ENCODE results near the gene LOXL3.

The LOXL3 gene, protein sequence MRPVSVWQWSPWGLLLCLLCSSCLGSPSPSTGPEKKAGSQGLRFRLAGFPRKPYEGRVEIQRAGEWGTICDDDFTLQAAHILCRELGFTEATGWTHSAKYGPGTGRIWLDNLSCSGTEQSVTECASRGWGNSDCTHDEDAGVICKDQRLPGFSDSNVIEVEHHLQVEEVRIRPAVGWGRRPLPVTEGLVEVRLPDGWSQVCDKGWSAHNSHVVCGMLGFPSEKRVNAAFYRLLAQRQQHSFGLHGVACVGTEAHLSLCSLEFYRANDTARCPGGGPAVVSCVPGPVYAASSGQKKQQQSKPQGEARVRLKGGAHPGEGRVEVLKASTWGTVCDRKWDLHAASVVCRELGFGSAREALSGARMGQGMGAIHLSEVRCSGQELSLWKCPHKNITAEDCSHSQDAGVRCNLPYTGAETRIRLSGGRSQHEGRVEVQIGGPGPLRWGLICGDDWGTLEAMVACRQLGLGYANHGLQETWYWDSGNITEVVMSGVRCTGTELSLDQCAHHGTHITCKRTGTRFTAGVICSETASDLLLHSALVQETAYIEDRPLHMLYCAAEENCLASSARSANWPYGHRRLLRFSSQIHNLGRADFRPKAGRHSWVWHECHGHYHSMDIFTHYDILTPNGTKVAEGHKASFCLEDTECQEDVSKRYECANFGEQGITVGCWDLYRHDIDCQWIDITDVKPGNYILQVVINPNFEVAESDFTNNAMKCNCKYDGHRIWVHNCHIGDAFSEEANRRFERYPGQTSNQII

DNA sequence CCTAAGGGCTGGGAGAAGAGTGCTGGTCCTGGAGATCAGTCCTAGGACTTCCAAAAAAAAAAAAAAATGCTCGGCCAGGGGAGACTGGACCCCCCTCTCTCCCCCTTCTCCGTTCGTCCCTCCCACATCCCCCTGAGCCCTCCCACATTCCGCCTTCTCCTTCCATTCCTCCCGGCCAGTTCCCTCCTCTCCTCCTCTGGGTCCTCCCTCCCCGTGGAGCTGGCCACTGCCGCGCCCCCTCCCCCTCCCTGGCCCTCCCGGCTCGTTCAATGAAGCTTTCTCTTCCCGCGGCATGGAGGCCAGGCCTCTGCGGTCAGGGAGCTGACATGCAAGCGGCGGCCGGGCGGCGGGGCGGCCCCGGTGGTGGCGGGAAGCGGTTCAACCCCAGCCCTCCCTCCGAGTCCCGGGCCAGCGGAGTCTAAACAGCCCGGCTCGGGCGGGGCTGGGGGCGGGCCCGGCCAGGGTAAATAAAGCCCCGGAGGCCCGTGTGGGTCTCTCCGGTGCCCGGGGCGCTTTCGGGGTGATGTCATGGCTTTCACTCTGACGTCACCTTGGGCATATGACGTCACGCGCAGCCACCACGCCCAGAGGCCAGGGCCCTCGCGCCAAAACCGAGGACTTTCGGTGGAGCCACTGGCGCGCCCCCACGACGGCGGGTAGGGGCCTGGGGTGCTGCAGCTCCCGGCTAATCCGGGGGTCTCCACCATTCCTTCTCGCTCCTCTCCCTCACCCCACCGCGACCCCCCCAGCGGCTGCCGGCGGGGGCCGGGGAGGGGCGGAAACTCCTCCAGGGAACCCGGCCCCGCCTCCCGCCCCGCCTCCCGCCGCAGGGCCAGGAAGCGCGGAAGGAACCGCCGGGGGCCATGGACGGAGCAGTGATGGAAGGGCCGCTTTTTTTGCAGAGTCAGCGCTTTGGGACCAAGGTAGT lies at the start of gene LOXL3, which contains the start of gene DOK1:
TSS of gene LOXL3 (minus strand) at position 51 of the 928 bp plus-strand sequence. CDS start 1,308 bp downstream, outside the sequence.
TSS of gene DOK1 (plus strand) at position 829 of the 928 bp plus-strand sequence. CDS start at position 864, 35 bp downstream.
- peak; percentile 59 to 67 for DNase-seq (ENCODE audit: low read depth in 2 of 2)

DNA sequence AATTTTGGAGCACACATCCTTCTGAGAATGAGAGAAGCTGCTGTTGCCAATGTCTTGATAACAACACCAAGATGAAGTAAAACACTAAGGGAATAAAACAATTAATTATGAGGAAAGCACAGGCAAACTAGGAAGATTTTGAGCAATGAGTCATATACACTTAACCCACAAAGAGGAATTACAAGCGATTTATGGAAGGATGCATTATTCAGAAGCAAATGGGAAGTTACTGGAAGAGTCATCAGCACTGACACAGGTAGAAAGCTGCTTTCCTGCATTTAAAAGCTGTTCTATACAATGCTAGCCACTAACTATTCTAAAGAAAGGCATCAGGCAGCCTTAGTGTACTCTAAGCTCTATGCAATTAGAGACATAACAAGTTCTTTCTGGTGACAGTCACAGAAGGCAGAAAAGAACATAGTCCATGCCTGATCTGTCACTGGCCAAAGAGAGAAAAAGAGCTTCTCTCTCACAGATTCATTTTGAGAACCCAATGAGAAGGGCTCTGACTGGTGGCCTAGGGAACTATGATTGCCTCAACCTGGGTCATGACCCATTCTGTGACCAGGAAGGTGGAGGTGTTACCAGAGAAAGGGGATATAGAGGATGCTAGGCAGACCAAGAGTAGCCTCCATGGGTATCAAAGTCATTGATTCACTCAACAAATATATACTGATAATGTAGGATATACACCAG lies 49.0 kb upstream of the LOXL3 start:
- no peak for DNase-seq (ENCODE audit: low read depth in 2 of 2)

DNA sequence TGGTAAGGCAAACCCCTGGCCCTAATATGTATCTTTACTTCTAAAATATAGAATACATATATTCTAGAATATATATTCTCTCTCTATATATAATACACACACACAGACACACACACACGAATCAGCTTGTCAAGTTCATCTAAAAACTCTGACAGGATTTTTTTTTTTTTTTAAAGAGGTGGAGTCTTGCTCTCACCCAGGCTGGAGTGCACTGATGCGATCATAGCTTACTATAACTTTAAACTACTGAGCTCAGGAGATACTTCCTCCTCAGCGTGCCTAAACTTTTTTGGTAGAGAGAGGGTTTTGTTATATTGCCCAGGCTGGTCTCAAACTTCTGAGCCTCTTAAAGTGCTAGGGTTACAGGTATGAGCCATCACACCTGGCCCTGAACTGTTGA lies 45.9 kb upstream of the LOXL3 start:
- no peak for DNase-seq (ENCODE audit: low read depth in 2 of 2)

DNA sequence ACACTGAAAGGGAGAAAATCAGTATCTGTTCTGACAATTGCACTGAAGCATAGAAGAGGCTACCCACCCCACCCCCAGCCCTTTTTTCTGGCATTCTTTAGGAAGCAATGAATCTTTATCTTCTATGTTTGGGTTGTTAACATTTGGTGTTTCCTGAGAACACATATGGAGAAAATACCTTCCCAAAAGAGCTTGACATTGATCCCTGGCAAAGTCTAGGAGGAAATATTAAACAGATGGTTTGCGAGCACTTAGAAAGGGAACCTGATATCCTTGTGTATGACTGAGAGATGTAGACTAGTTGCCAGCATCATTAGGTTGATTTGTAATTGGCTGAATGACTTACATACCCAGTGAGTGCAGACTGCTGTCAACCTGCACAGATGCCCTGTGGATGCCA lies 43.7 kb upstream of the LOXL3 start:
- DNase-seq (ENCODE audit: low read depth in 2 of 2), result no peak

DNA sequence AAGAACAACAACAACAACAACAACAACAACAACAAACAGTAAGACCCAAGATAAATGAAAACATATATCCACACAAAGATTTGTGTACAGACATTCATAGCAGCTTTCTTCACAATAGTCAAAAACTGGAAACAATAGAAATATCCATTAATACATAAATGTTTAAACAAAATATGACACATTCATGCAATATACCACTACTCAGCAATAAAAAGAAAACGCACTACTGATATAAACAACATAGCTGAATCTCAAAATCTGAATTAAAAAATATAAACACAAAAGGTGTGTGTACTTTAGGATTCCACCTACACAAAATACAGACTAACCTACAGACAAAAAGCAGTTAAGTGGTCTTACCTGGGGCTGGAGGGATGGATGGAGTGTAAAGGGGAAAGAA lies 42.8 kb upstream of the LOXL3 start:
- no peak for DNase-seq (ENCODE audit: low read depth in 2 of 2)

DNA sequence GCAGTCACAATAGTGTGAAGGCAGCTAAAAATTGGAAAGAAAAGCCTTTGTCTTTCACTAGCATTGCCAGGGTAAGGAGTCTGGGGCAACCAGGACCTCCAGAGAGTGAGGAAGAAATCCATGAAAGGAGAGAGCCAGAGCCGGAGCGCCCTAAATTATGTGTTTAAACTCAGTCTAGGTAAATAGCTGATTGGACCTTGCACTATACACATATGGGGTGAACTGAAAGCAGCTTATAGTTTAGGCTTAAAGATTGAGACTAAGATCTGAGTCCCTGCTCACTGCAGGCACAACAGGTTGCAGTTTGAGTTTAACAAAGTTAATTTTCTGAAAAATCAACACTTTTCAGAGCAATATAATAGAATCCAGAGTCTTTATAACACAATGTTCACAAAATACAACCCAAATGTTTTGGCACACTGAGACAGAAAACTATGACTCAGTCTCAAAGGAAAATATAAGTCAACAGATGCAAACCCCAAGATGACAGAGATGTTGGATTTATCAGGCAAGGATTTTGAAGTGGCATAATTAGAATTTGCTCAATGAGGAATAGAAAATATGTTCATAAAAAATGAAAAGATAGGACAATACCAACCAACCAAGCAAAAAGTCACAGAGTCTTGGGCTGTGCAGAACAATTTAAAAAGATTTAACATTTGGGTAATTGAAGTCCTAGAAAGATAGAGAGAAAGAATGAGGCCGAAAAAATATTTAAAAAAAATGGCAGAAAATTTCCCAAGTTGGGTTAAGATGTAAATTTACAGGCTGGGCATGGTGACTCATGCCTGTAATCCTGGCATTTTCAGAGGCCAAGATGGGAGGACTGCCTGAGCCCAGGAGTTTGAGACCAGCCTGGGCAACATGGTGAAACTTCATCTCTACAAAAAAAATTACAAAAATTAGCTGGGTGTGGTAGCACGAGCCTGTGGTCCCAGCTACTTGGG lies 40.4 kb upstream of the LOXL3 start:
- no peak for DNase-seq (ENCODE audit: low read depth in 2 of 2)

DNA sequence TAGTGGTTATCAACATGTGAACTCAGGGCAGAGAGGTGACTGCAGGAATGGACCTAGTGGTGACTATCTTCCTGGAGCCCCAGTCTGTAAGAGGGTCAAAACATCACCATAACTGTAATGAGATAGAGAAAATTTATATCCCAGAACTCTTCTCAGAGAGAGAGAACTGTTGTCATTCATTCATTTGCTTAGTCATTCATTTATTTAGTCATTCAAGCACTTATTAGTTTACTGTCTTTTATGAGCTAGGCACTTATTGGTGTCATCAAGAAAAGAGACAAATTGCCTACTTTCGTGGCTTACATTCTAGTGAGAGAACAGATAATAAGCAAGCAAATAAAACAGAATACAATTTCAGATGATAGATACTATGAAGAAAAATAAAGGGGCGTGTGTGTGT lies 34.9 kb upstream of the LOXL3 start:
- no peak for DNase-seq (ENCODE audit: low read depth in 2 of 2)

DNA sequence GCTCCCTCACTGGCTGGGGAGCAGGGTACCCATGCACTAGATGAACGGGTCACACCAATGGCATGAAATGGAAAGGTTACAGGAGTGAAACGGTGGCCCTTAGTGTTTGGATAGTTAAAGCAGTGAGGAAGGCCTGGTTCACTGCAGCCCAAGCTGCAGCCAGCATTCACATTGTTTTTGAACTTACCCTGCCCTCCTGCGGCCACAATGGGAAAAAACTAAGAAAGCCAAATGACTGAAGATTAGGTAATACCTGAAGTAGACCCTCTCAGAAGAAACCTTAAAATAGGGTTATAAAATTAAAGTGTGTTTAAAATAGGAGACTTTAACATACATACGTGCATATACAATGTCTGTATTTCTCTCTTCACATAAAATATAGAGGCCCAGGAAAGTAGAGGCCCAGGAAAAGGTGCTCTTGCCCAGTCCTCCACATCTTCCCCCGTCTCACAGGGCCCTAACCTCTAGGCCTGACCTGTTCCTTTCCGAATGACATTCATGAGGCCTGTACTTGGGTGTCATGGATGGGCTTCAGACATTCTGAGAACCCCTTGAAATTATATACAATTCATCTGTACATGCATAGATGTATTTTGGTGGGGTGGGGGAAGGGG lies 34.0 kb upstream of the LOXL3 start:
- DNase-seq (ENCODE audit: low read depth in 2 of 2), result peak; percentile 14 to 30

DNA sequence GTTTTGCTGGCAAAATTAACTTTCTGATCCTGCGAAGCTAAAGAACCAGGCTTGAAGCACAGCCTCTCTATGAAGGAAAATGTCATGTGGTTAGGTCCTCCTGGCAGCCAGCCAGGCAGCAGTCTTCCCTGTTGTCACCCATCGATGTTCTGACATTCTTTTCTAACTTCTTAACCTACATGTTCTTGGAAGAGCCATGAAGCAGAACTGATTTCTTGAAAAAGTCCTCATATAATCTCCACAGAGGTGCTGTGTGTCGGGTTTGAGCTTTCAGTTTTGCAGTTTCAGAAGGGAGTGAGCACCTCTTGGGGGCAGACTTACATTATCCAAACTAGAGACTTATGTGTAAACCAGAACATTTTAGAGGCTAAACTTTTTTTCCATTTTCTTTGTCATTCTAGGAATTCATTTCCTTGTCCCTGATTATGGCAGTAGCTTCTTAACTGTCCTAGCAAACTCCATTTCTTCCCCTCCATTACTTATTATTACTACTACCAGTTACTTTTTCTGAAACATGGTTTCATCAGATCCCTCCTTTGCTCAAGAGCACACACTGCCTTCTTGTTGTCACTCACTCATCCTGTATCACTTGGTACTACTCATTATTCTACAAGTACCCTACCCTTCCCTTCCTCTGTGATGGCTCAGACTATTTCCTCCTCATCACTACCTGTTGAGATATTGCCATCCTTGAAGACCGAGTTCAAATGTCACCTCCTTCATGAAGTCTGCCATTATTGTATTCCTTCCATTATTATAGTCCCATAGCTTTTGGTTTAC lies 31.9 kb upstream of the LOXL3 start:
- no peak for DNase-seq (ENCODE audit: low read depth in 2 of 2)

DNA sequence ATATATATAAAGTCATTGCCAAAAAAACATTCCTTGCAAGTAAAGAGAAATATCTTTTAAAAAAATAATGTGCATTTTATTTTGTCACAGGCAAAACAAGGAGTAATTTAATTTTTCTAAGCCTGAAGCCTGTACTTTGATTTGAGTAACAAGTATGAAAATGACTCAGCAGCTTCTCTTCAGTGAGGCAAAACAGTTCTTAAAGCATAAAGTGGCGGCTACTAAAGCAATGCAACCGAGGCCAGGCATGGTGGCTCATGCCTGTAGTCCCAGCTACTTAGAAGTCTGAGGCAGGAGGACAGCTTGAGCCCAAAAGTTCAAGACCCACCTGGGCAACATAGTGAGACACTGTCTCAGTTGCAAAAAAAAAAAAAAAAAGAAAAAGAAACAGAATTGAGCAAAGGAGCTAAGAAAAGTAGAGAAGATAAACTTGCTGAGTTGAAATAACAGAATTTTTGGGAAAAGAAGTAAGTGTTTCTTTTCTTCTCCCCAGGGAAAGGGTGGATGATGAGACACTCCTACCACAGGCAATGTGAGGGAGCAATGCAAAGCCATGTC lies 30.4 kb upstream of the LOXL3 start:
- DNase-seq (ENCODE audit: low read depth in 2 of 2), result no peak

DNA sequence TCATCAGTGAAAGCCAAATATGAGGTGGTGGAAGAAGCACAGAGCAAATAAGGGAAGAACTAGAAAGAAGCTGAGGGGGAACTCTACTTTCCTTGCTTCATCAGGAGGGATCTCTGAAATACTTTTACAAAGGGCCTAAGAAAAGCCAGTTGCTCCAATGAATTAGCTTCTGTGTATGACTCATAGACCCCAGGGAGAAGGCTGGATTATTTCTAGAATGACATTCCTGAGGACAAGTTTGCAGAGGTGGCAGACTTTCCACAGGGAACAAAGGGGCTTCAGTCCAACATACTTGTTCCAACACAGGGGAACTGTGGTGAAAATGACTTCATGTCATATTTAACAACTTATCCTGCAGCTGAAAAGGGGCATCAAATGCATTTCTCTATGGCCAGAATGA lies 29.8 kb upstream of the LOXL3 start:
- DNase-seq (ENCODE audit: low read depth in 2 of 2), result no peak

DNA sequence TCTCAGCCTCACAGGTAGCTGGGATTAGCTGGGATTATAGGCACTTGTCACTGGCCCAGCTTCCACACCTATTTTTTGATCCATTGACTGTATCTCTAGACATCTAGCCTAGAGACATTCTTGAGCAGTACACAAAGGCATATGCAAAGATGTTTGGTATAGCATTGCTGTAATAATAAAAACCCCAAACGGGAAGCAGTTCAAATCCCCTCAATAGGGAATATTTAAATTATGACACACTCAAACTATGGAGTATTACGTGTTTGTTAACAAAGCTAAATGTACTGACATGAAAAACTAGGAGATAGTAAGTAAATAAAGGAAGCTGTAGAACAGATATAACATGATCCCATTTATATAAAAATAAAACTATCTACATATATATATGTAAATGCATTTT lies 28.4 kb upstream of the LOXL3 start:
- no peak for DNase-seq (ENCODE audit: low read depth in 2 of 2)

DNA sequence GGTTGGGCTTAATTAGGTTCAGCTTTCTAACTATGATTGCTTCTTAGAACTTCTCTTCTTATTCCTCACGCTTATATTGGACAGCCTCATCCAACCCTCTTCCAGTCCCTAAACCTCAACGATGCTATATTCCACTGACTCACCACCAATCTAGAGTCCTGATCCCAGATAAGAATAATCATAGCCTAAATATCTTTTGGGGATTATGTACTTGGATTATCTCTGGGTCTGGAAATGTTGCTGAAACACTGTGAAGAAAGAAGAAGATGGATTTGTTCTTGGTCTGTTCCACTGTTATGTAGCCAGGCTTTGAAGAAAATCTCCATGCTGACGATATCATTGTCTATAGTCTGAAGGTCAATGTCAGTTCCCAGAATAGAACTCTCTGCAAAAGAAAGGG lies 27.7 kb upstream of the LOXL3 start:
- DNase-seq (ENCODE audit: low read depth in 2 of 2), result no peak

DNA sequence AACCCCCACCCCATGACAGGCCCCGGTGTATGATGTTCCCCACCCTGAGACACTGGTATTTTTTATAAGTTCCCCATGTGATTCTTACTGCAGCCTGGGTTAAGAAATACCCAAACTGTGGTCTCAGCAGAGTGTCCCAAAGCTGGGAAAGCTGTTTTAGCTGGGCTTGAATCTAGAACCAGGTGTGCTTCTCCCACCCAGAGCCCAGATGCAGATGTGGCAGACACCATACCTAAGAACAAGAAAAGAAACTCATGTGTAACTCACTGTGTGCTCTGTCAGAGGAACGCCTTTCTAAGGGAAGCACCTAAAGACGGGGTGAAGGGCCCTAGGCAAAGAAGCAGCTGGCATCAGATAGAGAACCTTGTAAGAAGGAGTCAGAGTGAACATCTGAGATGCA lies 24.7 kb upstream of the LOXL3 start:
- no peak for DNase-seq (ENCODE audit: low read depth in 2 of 2)

DNA sequence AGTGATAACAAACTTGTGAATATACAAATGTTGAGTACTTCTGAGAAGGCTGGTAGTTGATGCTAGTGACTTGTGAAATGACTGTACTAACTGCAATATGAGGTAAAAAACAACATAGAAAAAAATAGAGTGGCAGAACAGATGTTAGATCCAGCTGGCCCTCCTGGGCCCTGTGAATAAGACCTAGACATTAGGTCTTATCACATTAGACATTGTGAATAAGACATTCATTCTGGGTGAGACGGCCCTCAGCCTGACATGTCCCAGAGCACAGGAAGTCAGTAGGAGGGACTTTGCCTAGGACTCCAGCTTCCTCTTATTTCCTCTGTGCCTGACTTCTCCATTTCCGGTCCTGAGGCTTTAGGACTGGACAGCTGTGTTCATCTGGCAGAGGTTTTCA lies 23.7 kb upstream of the LOXL3 start:
- no peak for DNase-seq (ENCODE audit: low read depth in 2 of 2)

DNA sequence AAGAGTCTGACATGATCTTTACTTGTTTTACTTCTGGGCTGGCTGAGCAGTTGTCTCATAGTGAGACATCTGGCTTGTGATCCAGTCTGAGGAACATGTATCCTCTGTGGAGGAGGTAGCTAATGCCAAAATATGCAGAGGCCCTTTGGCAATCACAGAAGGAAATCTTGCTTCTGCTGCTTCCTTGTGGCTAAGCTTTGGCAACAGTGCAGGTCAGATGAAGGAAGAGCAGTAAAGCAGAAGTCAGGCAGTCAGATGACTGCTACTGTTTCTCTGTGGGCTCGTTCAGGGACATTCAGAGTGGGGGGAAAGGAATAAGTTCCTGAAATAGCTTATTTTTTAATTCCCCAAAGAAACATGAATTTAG lies 23.1 kb upstream of the LOXL3 start:
- DNase-seq (ENCODE audit: low read depth in 2 of 2), result no peak

DNA sequence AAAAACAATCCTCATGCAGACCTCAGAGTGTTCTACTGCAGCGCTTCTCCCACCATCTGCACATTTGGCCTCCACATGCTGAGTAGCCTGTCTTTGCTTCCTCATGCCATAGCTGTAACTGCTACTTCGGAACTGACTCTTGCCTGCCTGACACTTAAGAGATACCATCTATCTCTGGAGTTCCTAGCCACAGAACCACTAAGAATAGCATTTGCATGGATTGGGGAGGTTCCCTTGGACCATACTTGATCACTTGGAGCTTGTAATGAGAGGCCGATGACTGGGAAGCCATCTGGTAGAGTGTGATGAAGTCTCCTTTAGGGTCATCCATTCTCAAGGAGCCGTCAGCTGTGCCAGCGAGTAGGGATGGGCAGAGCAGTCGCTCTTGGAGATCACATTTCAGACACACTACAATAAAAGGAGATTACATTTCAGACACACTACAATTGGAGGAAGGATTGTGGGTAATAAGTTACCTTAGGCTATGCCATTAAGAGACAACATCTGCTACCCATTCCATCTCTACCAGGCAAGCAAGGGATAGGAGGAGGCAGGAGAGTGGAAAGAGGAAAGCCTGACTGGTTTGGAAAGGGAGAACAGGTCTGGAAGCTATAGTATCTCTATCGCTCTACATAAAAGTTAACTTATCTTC lies 22.6 kb upstream of the LOXL3 start:
- DNase-seq (ENCODE audit: low read depth in 2 of 2), result no peak

DNA sequence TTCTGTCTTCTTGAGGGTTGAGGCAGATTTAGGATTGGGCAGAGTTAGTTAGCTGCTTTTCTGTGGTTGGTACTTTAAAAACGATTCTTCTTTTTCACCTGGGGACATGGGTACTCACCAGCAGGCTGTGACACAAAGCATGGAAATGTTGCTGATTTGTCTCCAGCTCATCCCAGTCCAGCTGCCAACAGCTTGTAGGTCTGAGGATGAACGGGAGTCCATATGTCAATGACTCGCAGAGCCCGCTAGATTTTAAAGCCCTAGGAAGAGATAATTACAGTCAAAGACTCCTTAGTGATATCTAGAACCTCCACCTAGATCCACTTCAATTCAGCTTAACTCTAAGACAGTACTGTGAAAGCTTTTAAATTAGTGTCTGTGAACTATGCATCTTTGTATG lies 21.6 kb upstream of the LOXL3 start:
- no peak for DNase-seq (ENCODE audit: low read depth in 2 of 2)
